Smooth muscle cell (in vitro differentiated cells): ENCODE measurements around the gene ARL2BP. TPM values are rescaled to one million over a fixed set of nuclear protein-coding genes. Genes with fewer than 3 reads are reported as not detected.
"Not testable (repeated sequence)": the region's sequence is repeated elsewhere in the genome, so short reads cannot be mapped to it uniquely, and the experiment has no call there.

Source experiments
- DNase-seq: peaks from one replicate; lab custom pipeline; 2025; ENCODE audit not compliant: unreplicated experiment; lab: John Stamatoyannopoulos, UW
- H2AFZ ChIP-seq: fragments of 200-600 bp; sonication (generic); 2 replicates; pipeline ENCODE4 v1.6.0; 2016; ENCODE audit warnings: antibody characterized with exemption, low read depth, mild to moderate bottlenecking
- H3F3A ChIP-seq: fragments of 200-600 bp; sonication (generic); 2 replicates; pipeline ENCODE4 v1.6.0; 2017; ENCODE audit warnings: antibody characterized with exemption, low read depth
- H3K27ac ChIP-seq: fragments of 200-600 bp; sonication (generic); 2 replicates; pipeline ENCODE4 v1.5.1; 2016; ENCODE audit warnings: low read depth, mild to moderate bottlenecking
- H3K27me3 ChIP-seq: fragments of 200-600 bp; sonication (generic); 2 replicates; pipeline ENCODE4 v1.6.1; 2016; ENCODE audit warnings: low read depth, mild to moderate bottlenecking
- H3K36me3 ChIP-seq: fragments of 200-600 bp; sonication (generic); 2 replicates; pipeline ENCODE4 v1.5.1; 2016; ENCODE audit warnings: low read depth
- H3K4me1 ChIP-seq: fragments of 200-600 bp; sonication (generic); 2 replicates; pipeline ENCODE4 v1.5.1; 2016; ENCODE audit warnings: low read depth
- H3K4me2 ChIP-seq: fragments of 200-600 bp; sonication (generic); 2 replicates; pipeline ENCODE4 v1.6.0; 2016; ENCODE audit warnings: mild to moderate bottlenecking
- H3K4me3 ChIP-seq: fragments of 200-600 bp; sonication (generic); 2 replicates; pipeline ENCODE4 v1.5.1; 2016; ENCODE audit warnings: mild to moderate bottlenecking
- H3K79me2 ChIP-seq: fragments of 200-600 bp; sonication (generic); 2 replicates; pipeline ENCODE4 v1.6.0; 2016; ENCODE audit warnings: low read depth, mild to moderate bottlenecking
- H3K9ac ChIP-seq: fragments of 200-600 bp; sonication (generic); 2 replicates; pipeline ENCODE4 v1.6.0; 2016; ENCODE audit warnings: low read depth
- H3K9me3 ChIP-seq: fragments of 200-600 bp; sonication (generic); replicated peaks from 2 replicates; pipeline ENCODE4 v1.5.1; 2016; ENCODE audit warnings: low read depth
- H4K20me1 ChIP-seq: fragments of 200-600 bp; sonication (generic); 2 replicates; pipeline ENCODE4 v1.6.0; 2016; ENCODE audit warnings: low read depth
- WGBS: methylation state at CpG from one replicate; pipeline ENCODE4 v1.1.7; 2016; ENCODE audit warnings: low lambda C conversion rate; 5-methylcytosine and 5-hydroxymethylcytosine counted together
- polyA plus RNA-seq: library from polyadenylated mRNA; unstranded; fragments of >200 nt; fragmentation: Nextera tagmentation; extraction: Ambion mirVana; gene quantifications from 2 replicates; pipeline ENCODE4 v1.2.1, GENCODE V29; 2016
- total RNA-seq: library from RNA; depleted of rRNA; stranded (reverse); fragments of >200 nt; gene quantifications from 2 replicates; pipeline ENCODE4 v1.2.3, GENCODE V29; 2014
- TF ChIP-seq, protein P1 (sequence below): fragments of 200-600 bp; sonication (generic); IDR thresholded peaks from 2 replicates; pipeline ENCODE4 v1.5.1; 2017; ENCODE audit warnings: borderline replicate concordance, mild to moderate bottlenecking, antibody characterized with exemption; ENCODE audit not compliant: insufficient read depth, poor library complexity, severe bottlenecking

ARL2BP gene
- 78.1 and 85.6 TPM in 2 replicates for total RNA-seq
- polyA plus RNA-seq: 68.9 and 88.0 TPM in 2 replicates

DNA sequence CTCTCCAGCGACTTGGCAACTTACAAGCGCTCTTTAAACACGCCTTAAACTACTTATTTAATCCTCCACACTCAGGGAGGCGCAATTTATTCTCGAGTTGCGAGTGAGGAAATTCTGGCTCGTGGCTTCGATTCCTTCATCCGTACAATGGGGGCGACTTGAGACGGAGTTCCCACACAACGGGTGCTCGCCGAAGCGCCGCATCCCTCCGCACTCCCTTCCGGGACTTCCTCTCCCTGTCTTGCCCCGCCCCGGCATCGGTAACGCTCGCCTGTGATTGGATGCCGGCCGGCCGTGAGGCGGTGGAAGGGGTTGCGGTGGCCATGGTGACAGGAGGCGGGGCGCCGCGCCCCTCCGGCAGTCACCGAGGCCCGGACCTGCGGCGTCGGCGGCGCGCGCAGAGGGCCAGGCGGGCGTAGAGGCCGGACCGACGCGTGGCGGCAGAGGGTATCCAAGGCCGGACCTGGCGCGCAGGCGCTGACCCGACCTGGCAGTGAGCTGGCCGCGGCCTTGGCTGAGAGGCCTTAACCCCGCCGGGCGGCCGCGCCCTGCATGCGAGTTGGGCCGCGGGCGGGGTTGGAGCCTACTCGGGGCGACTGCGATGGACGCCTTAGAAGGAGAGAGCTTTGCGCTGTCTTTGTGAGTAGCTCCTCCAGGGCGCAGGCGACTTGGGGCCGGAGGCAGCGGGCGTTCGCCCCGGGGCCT is at the start of gene ARL2BP:
TSS of gene ARL2BP (plus strand) at position 493 of the 705 bp plus-strand sequence. CDS start at position 602, 109 bp downstream.
- peak within 1 kb of the TSS; percentile 85 for H3K9ac ChIP-seq
- H4K20me1 ChIP-seq: no peaks in the 10 kb centered on the region
- H3K4me1 ChIP-seq: peaks cover 4% of the 10 kb centered on the region
- WGBS: under 1% methylated on average over 66 of the region's 77 CpGs
- H3K27me3 ChIP-seq: no peaks in the 10 kb centered on the region
- peaks cover 14% of the 10 kb centered on the region for H3K79me2 ChIP-seq
- TF ChIP-seq, protein P1, sequence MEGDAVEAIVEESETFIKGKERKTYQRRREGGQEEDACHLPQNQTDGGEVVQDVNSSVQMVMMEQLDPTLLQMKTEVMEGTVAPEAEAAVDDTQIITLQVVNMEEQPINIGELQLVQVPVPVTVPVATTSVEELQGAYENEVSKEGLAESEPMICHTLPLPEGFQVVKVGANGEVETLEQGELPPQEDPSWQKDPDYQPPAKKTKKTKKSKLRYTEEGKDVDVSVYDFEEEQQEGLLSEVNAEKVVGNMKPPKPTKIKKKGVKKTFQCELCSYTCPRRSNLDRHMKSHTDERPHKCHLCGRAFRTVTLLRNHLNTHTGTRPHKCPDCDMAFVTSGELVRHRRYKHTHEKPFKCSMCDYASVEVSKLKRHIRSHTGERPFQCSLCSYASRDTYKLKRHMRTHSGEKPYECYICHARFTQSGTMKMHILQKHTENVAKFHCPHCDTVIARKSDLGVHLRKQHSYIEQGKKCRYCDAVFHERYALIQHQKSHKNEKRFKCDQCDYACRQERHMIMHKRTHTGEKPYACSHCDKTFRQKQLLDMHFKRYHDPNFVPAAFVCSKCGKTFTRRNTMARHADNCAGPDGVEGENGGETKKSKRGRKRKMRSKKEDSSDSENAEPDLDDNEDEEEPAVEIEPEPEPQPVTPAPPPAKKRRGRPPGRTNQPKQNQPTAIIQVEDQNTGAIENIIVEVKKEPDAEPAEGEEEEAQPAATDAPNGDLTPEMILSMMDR: no peak
- H2AFZ ChIP-seq: peak within 1 kb of the TSS; percentile 83
- H3K4me2 ChIP-seq: peak within 1 kb of the TSS; percentile 97
- H3K4me3 ChIP-seq: peak within 1 kb of the TSS; percentile 88
- no peaks in the 10 kb centered on the region for H3K9me3 ChIP-seq
- peak within 1 kb of the TSS; percentile 70 for H3K27ac ChIP-seq
- peak; percentile 84 for DNase-seq
- peaks cover 28% of the 10 kb centered on the region for H3F3A ChIP-seq
- H3K36me3 ChIP-seq: peaks cover 8% of the 10 kb centered on the region

- Histone ChIP-seq H3K4me2 (no peak overlapping the region), H3K36me3 (no peaks in the 10 kb centered on the region), H3K27me3 (no peaks in the 10 kb centered on the region), H3K27ac (peak overlapping the region; percentile 27), H3K9ac (peak overlapping the region; percentile 21), H3K4me1 (peaks cover 26% of the 10 kb centered on the region), H3K9me3 (no peaks in the 10 kb centered on the region), H4K20me1 (peaks cover 16% of the 10 kb centered on the region), H3K4me3 (no peak overlapping the region), H3F3A (peaks cover 29% of the 10 kb centered on the region), H2AFZ (no peak overlapping the region), H3K79me2 (peaks cover 74% of the 10 kb centered on the region)
- no peak for DNase-seq
- WGBS: 90% methylated on average over 4 of the region's 4 CpGs
- TF ChIP-seq, protein P1: no peak
These were observed 48.8 kb upstream of the ARL2BP start for GRCh38 chr16:57196286-57196685.

DNA sequence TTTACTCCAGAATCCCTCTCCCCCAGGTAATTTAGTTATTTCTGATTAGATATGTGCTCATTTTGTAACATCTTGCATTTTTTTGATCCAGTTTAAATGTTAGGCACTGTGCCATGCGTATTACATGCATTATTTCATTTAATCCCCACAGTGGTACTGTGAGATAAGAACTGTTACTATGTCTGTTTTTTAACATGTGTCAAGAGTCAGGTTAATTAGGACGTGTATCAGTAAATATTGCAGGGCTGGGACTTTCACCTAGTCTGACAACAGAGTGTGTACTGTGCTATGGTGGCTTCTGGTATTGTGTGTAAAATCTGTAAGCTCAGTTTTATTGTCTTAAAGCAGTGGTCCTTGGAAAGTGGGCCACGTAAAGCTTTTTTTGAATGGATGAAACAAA is 48.3 kb upstream of the ARL2BP start:
- Histone ChIP-seq H3K4me2 (no peak overlapping the region), H3F3A (peaks cover 27% of the 10 kb centered on the region), H2AFZ (no peak overlapping the region), H3K9ac (peak overlapping the region; percentile 21), H3K27me3 (no peaks in the 10 kb centered on the region), H3K4me1 (peaks cover 21% of the 10 kb centered on the region), H3K27ac (peak overlapping the region; percentile 27), H4K20me1 (peaks cover 13% of the 10 kb centered on the region), H3K79me2 (peaks cover 69% of the 10 kb centered on the region), H3K4me3 (no peak overlapping the region), H3K9me3 (no peaks in the 10 kb centered on the region), H3K36me3 (no peaks in the 10 kb centered on the region)
- DNase-seq: no peak
- WGBS: 41% methylated on average over 3 of the region's 3 CpGs
- TF ChIP-seq, protein P1: no peak

GRCh38 chr16:57200321-57200720 is 44.7 kb upstream of the ARL2BP start:
- not testable (repeated sequence) for H3F3A ChIP-seq, H3K4me2 ChIP-seq, H3K4me3 ChIP-seq, H2AFZ ChIP-seq, DNase-seq, H3K9me3 ChIP-seq, H3K27ac ChIP-seq, H3K27me3 ChIP-seq, H3K4me1 ChIP-seq, H3K9ac ChIP-seq
- H4K20me1 ChIP-seq: peaks cover 33% of the 10 kb centered on the region
- WGBS: 92% methylated on average over 9 of the region's 24 CpGs
- H3K36me3 ChIP-seq: peaks cover 14% of the 10 kb centered on the region
- peaks cover 75% of the 10 kb centered on the region for H3K79me2 ChIP-seq

GRCh38 chr16:57200926-57201325 is 44.1 kb upstream of the ARL2BP start:
- not testable (repeated sequence) for H3K9me3 ChIP-seq, H3K9ac ChIP-seq, H3K4me1 ChIP-seq, H3K4me3 ChIP-seq, H3F3A ChIP-seq, H3K4me2 ChIP-seq, H2AFZ ChIP-seq, DNase-seq, H3K27me3 ChIP-seq, H3K27ac ChIP-seq
- 98% methylated on average over 11 of the region's 27 CpGs for WGBS
- H3K36me3 ChIP-seq: peaks cover 20% of the 10 kb centered on the region
- peaks cover 39% of the 10 kb centered on the region for H4K20me1 ChIP-seq
- H3K79me2 ChIP-seq: peaks cover 74% of the 10 kb centered on the region
